NCI-H2029 (cell line): ENCODE results near the gene PTPRG.
"Not testable (repeated sequence)": the region's sequence is repeated elsewhere in the genome, so short reads cannot be mapped to it uniquely, and the experiment has no call there.

ENCODE experiments used
- DNase-seq: peaks from one replicate; lab custom pipeline; 2025; lab: John Stamatoyannopoulos, UW

The PTPRG gene

GRCh38 chr3:62015111-62015510 lies 453.7 kb downstream of the PTPRG start:
- no peak for DNase-seq

- no peak for DNase-seq
These were observed 458.5 kb downstream of the PTPRG start for GRCh38 chr3:62019906-62020305.

GRCh38 chr3:62020706-62021105 lies 459.3 kb downstream of the PTPRG start:
- no peak for DNase-seq

- no peak for DNase-seq
These were observed 460.9 kb downstream of the PTPRG start for GRCh38 chr3:62022312-62022711.

GRCh38 chr3:62024882-62025281 lies 463.5 kb downstream of the PTPRG start:
- DNase-seq, result no peak

GRCh38 chr3:62025913-62026312 lies 464.5 kb downstream of the PTPRG start:
- DNase-seq, result no peak

GRCh38 chr3:62027241-62027640 lies 465.9 kb downstream of the PTPRG start:
- no peak for DNase-seq

GRCh38 chr3:62027796-62028195 lies 466.4 kb downstream of the PTPRG start:
- no peak for DNase-seq

- DNase-seq, result no peak
These were observed 466.9 kb downstream of the PTPRG start for GRCh38 chr3:62028236-62028635.

- DNase-seq, result no peak
These were observed 471.4 kb downstream of the PTPRG start for GRCh38 chr3:62032738-62033137.

- DNase-seq, result no peak
These were observed 474.2 kb downstream of the PTPRG start for GRCh38 chr3:62035402-62036057.

- no peak for DNase-seq
These were observed 475.4 kb downstream of the PTPRG start for GRCh38 chr3:62036726-62037125.

GRCh38 chr3:62038798-62039197 lies 477.4 kb downstream of the PTPRG start:
- DNase-seq, result not testable (repeated sequence)

GRCh38 chr3:62039586-62039985 lies 478.2 kb downstream of the PTPRG start:
- DNase-seq, result no peak

GRCh38 chr3:62041681-62042080 lies 480.3 kb downstream of the PTPRG start:
- DNase-seq, result no peak

- DNase-seq, result no peak
These were observed 483.6 kb downstream of the PTPRG start for GRCh38 chr3:62044874-62045411.

GRCh38 chr3:62046326-62046725 lies 485.0 kb downstream of the PTPRG start:
- no peak for DNase-seq

- no peak for DNase-seq
These were observed 487.2 kb downstream of the PTPRG start for GRCh38 chr3:62048577-62048976.

- DNase-seq, result no peak
These were observed 487.7 kb downstream of the PTPRG start for GRCh38 chr3:62049033-62049432.

- peak; percentile 33 for DNase-seq
These were observed 490.1 kb downstream of the PTPRG start for GRCh38 chr3:62051506-62051905.

GRCh38 chr3:62052331-62052730 lies 491.0 kb downstream of the PTPRG start:
- no peak for DNase-seq

- DNase-seq, result no peak
These were observed 495.3 kb downstream of the PTPRG start for GRCh38 chr3:62056658-62057057.

GRCh38 chr3:62057339-62058047 lies 496.1 kb downstream of the PTPRG start:
- DNase-seq, result no peak
